Measurements from ENCODE around the gene ZNF609.

The ZNF609 gene

GRCh38 chr15:64656508-64656907, 196.1 kb downstream of the ZNF609 start:
- no peak for DNase-seq (ENCODE audit: low read depth)

GRCh38 chr15:64665179-64665578, 204.8 kb downstream of the ZNF609 start:
- no peak for DNase-seq (ENCODE audit: low read depth)

- DNase-seq (ENCODE audit: low read depth), result no peak
Measured at GRCh38 chr15:64667736-64668161, 207.4 kb downstream of the ZNF609 start.

GRCh38 chr15:64673866-64674265, 213.5 kb downstream of the ZNF609 start:
- DNase-seq (ENCODE audit: low read depth), result no peak

- DNase-seq (ENCODE audit: low read depth), result no peak
Measured at GRCh38 chr15:64678126-64678819, 217.9 kb downstream of the ZNF609 start.

- DNase-seq (ENCODE audit: low read depth), result no peak
Measured at GRCh38 chr15:64680097-64680496, 219.7 kb downstream of the ZNF609 start.

- no peak for DNase-seq (ENCODE audit: low read depth)
Measured at GRCh38 chr15:64681424-64682024, 221.1 kb downstream of the ZNF609 start.

GRCh38 chr15:64682255-64682654, 221.9 kb downstream of the ZNF609 start:
- DNase-seq (ENCODE audit: low read depth), result no peak

GRCh38 chr15:64683378-64683777, 223.0 kb downstream of the ZNF609 start:
- no peak for DNase-seq (ENCODE audit: low read depth)

GRCh38 chr15:64685230-64685888, 225.0 kb downstream of the ZNF609 start:
- no peak for DNase-seq (ENCODE audit: low read depth)

GRCh38 chr15:64686130-64686735, 225.9 kb downstream of the ZNF609 start:
- DNase-seq (ENCODE audit: low read depth), result no peak

- no peak for DNase-seq (ENCODE audit: low read depth)
Measured at GRCh38 chr15:64687172-64687571, 226.8 kb downstream of the ZNF609 start.

GRCh38 chr15:64687688-64688087, 227.3 kb downstream of the ZNF609 start:
- no peak for DNase-seq (ENCODE audit: low read depth)

- no peak for DNase-seq (ENCODE audit: low read depth)
Measured at GRCh38 chr15:64688770-64689169, 228.4 kb downstream of the ZNF609 start.

- no peak for DNase-seq (ENCODE audit: low read depth)
Measured at GRCh38 chr15:64690008-64690407, 229.6 kb downstream of the ZNF609 start.

GRCh38 chr15:64690578-64691296, 230.4 kb downstream of the ZNF609 start:
- DNase-seq (ENCODE audit: low read depth), result no peak

GRCh38 chr15:64691896-64692565, 231.7 kb downstream of the ZNF609 start:
- DNase-seq (ENCODE audit: low read depth), result no peak

GRCh38 chr15:64693134-64693533, 232.8 kb downstream of the ZNF609 start:
- no peak for DNase-seq (ENCODE audit: low read depth)

- no peak for DNase-seq (ENCODE audit: low read depth)
Measured at GRCh38 chr15:64694816-64695215, 234.4 kb downstream of the ZNF609 start.

GRCh38 chr15:64695561-64695992, 235.2 kb downstream of the ZNF609 start:
- no peak for DNase-seq (ENCODE audit: low read depth)

- no peak for DNase-seq (ENCODE audit: low read depth)
Measured at GRCh38 chr15:64696481-64696880, 236.1 kb downstream of the ZNF609 start.

GRCh38 chr15:64697911-64698369, 237.6 kb downstream of the ZNF609 start:
- no peak for DNase-seq (ENCODE audit: low read depth)

Measured in activated T-cell treated with anti-CD3 and anti-CD28 coated beads for 1 hour (primary cell).